Measurements from ENCODE around the gene TMOD3.
A peak's percentile ranks its signal among the peaks of the same experiment; 100 is the strongest.

The TMOD3 gene

GRCh38 chr15:51825698-51826097, 3.8 kb upstream of the TMOD3 start:
- no peak for DNase-seq (ENCODE audit: low read depth)
- no peak for TF ChIP-seq CTCF (IDR thresholded peaks at IDR 0.05; ENCODE audit: low read depth, low read length, missing control alignments)
- in situ Hi-C loops (cut with HindIII; ENCODE audit: low sequenced_read_pairs): no loop called here

GRCh38 chr15:51828621-51829375, 655 bp upstream of the TMOD3 start:
- no peak overlapping the region for H3K4me3 ChIP-seq (ENCODE audit: low read depth, low read length)
- DNase-seq (ENCODE audit: low read depth): no peak
- in situ Hi-C loops (cut with HindIII; ENCODE audit: low sequenced_read_pairs): no loop called here
- no peak for TF ChIP-seq CTCF (IDR thresholded peaks at IDR 0.05; ENCODE audit: low read depth, low read length, missing control alignments)

More at GRCh38 chr15:51825698-51826097, 3.8 kb upstream of the TMOD3 start:
- H3K4me3 ChIP-seq (ENCODE audit: low read depth, low read length): no peak overlapping the region

- in situ Hi-C loops (cut with HindIII; ENCODE audit: low sequenced_read_pairs): no loop called here
Observed at GRCh38 chr15:51830276-51830806, 888 bp downstream of the TMOD3 start.

GRCh38 chr15:51833772-51834171, 4.3 kb downstream of the TMOD3 start:
- no peak for TF ChIP-seq CTCF (IDR thresholded peaks at IDR 0.05; ENCODE audit: low read depth, low read length, missing control alignments)
- DNase-seq (ENCODE audit: low read depth): no peak
- no peak overlapping the region for H3K4me3 ChIP-seq (ENCODE audit: low read depth, low read length)
- in situ Hi-C loops (cut with HindIII; ENCODE audit: low sequenced_read_pairs): no loop called here

More at GRCh38 chr15:51830276-51830806, 888 bp downstream of the TMOD3 start:
- H3K4me3 ChIP-seq (ENCODE audit: low read depth, low read length): peak overlapping the region; percentile 86
- no peak for DNase-seq (ENCODE audit: low read depth)
- TF ChIP-seq CTCF (IDR thresholded peaks at IDR 0.05; ENCODE audit: low read depth, low read length, missing control alignments): no peak

GRCh38 chr15:51837792-51838251, 8.4 kb downstream of the TMOD3 start:
- no peak for DNase-seq (ENCODE audit: low read depth)
- in situ Hi-C loops (cut with HindIII; ENCODE audit: low sequenced_read_pairs): no loop called here
- TF ChIP-seq CTCF (IDR thresholded peaks at IDR 0.05; ENCODE audit: low read depth, low read length, missing control alignments): no peak
- H3K4me3 ChIP-seq (ENCODE audit: low read depth, low read length): no peak overlapping the region

GRCh38 chr15:51838270-51838669, 8.8 kb downstream of the TMOD3 start:
- in situ Hi-C loops (cut with HindIII; ENCODE audit: low sequenced_read_pairs): no loop called here
- no peak overlapping the region for H3K4me3 ChIP-seq (ENCODE audit: low read depth, low read length)
- no peak for TF ChIP-seq CTCF (IDR thresholded peaks at IDR 0.05; ENCODE audit: low read depth, low read length, missing control alignments)
- DNase-seq (ENCODE audit: low read depth): no peak

Data from astrocyte of the cerebellum (primary cell).